Mesendoderm (in vitro differentiated cells): Measurements from ENCODE around the gene GCNA.
A peak's percentile ranks its signal among the peaks of the same experiment; 100 is the strongest.
"Not testable (repeated sequence)": the region's sequence is repeated elsewhere in the genome, so short reads cannot be mapped to it uniquely, and the experiment has no call there.

Experiments
- DNase-seq: peaks from one replicate; pipeline ENCODE4 v3.0.0; 2013
- H2AK5ac ChIP-seq: 2 replicates; pipeline ENCODE4 v1.6.1; 2013; ENCODE audit warnings: low read length, inconsistent platforms
- H2BK120ac ChIP-seq: 2 replicates; pipeline ENCODE4 v1.6.1; 2013; ENCODE audit warnings: low read depth, mild to moderate bottlenecking, low read length, moderate library complexity, mixed read lengths
- H2BK15ac ChIP-seq: replicated peaks from 2 replicates; pipeline ENCODE4 v1.6.1; 2013; ENCODE audit warnings: low read depth, mild to moderate bottlenecking, moderate library complexity
- H2BK5ac ChIP-seq: 2 replicates; pipeline ENCODE4 v1.6.1; 2013; ENCODE audit warnings: low read length, inconsistent platforms
- H3K18ac ChIP-seq: 2 replicates; pipeline ENCODE4 v1.6.1; 2013; ENCODE audit warnings: mild to moderate bottlenecking, low read length, mixed read lengths
- H3K23ac ChIP-seq: one replicate; pipeline ENCODE4 v1.6.1; 2013; ENCODE audit warnings: low read length
- H3K27ac ChIP-seq: 2 replicates; pipeline ENCODE4 v1.5.1; 2013; ENCODE audit warnings: low read depth, mild to moderate bottlenecking, inconsistent platforms, low read length, moderate library complexity
- H3K27me3 ChIP-seq: 2 replicates; pipeline ENCODE4 v1.6.1; 2013; ENCODE audit warnings: low read length, control low read depth, mild to moderate bottlenecking, inconsistent platforms; ENCODE audit not compliant: insufficient read depth, poor library complexity
- H3K36me3 ChIP-seq: 2 replicates; pipeline ENCODE4 v1.6.1; 2013; ENCODE audit warnings: low read length, inconsistent platforms; ENCODE audit not compliant: control insufficient read depth, insufficient read depth
- H3K4ac ChIP-seq: one replicate; pipeline ENCODE4 v1.6.1; 2013; ENCODE audit warnings: low read depth, mild to moderate bottlenecking, low read length, moderate library complexity
- H3K4me1 ChIP-seq: 2 replicates; pipeline ENCODE4 v1.6.1; 2013; ENCODE audit warnings: low read depth, low read length, inconsistent platforms; ENCODE audit not compliant: control insufficient read depth
- H3K4me2 ChIP-seq: 2 replicates; pipeline ENCODE4 v1.6.1; 2013; ENCODE audit warnings: low read length
- H3K4me3 ChIP-seq: 2 replicates; pipeline ENCODE4 v1.5.1; 2013; ENCODE audit warnings: mild to moderate bottlenecking, low read length
- H3K56ac ChIP-seq: one replicate; pipeline ENCODE4 v1.6.1; 2013; ENCODE audit warnings: low read length
- H3K79me1 ChIP-seq: 2 replicates; pipeline ENCODE4 v1.6.1; 2013; ENCODE audit warnings: low read length, inconsistent platforms
- H3K79me2 ChIP-seq: 2 replicates; pipeline ENCODE4 v1.6.1; 2013; ENCODE audit warnings: mild to moderate bottlenecking, low read length; ENCODE audit not compliant: control insufficient read depth, insufficient read depth
- H3K9ac ChIP-seq: 2 replicates; pipeline ENCODE4 v1.6.1; 2013; ENCODE audit warnings: low read length, inconsistent platforms
- H4K5ac ChIP-seq: one replicate; pipeline ENCODE4 v1.6.1; 2013; ENCODE audit warnings: low read length
- H4K8ac ChIP-seq: one replicate; pipeline ENCODE4 v1.6.1; 2013; ENCODE audit warnings: low read depth, mild to moderate bottlenecking, control low read depth, low read length, moderate library complexity
- WGBS: extraction: QIAGEN DNeasy Blood & Tissue Kit; methylation state at CpG from one replicate; pipeline ENCODE4 v1.1.7; 2013; ENCODE audit warnings: low lambda C conversion rate, missing lambda C conversion rate; ENCODE audit not compliant: insufficient coverage; ENCODE audit errors: extremely low coverage; 5-methylcytosine and 5-hydroxymethylcytosine counted together

Gene GCNA

DNA sequence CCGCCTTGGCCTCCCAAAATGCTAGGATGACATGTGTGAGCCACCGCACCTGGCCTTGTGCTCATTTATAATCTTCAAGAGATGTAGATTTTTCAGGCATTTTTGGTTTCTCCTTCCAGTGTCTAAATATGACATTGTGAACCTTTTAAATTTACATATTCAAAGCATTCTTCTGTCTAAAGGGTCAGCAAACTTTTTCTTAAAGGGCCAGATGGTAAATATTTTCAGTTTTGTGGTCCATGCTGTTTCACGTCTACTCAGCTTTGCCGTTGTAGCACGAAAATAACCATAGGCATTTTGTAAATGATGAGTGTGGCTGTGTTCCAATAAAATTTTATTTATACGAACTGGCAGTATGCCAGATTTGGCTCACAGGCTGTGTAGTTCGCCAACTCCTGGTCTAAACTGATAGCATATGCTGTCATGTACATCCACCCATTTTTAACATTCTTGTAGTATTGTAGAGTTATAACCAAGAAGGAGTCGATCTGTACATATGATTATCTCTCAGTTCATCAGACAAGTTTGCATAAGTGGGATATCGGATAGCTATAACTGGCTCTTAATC, 12.7 kb upstream of the GCNA start:
- no peak overlapping the region for H2BK5ac ChIP-seq
- H3K36me3 ChIP-seq = peaks cover 5% of the 10 kb centered on the region
- H3K79me1 ChIP-seq = no peaks in the 10 kb centered on the region
- no peak overlapping the region for H3K9ac ChIP-seq
- no peak overlapping the region for H3K18ac ChIP-seq
- H4K5ac ChIP-seq = no peak overlapping the region
- H3K27me3 ChIP-seq = no peaks in the 10 kb centered on the region
- no peak overlapping the region for H3K27ac ChIP-seq
- no peak overlapping the region for H3K4me3 ChIP-seq
- no CpG with 5 or more reads among the region's 9 CpGs for WGBS
- H2AK5ac ChIP-seq = no peak overlapping the region
- no peak overlapping the region for H3K23ac ChIP-seq
- H3K4ac ChIP-seq = no peak overlapping the region
- H4K8ac ChIP-seq = no peak overlapping the region
- H3K56ac ChIP-seq = no peak overlapping the region
- no peak overlapping the region for H2BK15ac ChIP-seq
- no peak overlapping the region for H3K4me2 ChIP-seq
- no peaks in the 10 kb centered on the region for H3K4me1 ChIP-seq
- H3K79me2 ChIP-seq = no peaks in the 10 kb centered on the region
- no peak for DNase-seq
- no peak overlapping the region for H2BK120ac ChIP-seq

DNA sequence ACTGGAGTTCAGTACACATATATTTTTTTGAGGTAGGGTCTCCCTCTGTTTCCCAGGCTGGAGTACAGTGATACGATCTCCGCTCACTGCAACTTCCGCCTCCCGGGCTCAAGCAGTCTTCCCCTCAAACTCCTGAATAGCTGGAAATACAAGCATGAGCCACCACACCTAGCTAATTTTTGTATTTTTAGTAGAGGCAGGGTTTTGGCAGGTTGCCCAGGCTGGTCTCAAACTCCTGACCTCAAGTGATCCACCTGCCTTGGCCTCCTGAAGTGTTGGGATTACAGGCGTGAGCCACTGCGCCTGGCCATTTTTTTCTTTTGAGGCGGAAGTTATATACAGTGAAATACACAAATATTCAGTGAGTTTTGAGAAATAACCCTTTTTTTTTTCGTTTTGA, 6.8 kb upstream of the GCNA start:
- H4K5ac ChIP-seq, H3K23ac ChIP-seq, H3K27me3 ChIP-seq, DNase-seq, H3K4me2 ChIP-seq, H3K9ac ChIP-seq, H2BK5ac ChIP-seq, H3K4ac ChIP-seq, H3K36me3 ChIP-seq, H2BK120ac ChIP-seq, H3K27ac ChIP-seq, H2AK5ac ChIP-seq, H3K4me1 ChIP-seq, H3K4me3 ChIP-seq, H3K18ac ChIP-seq, H4K8ac ChIP-seq, H3K79me2 ChIP-seq, H3K56ac ChIP-seq, H2BK15ac ChIP-seq, H3K79me1 ChIP-seq: not testable (repeated sequence)
- WGBS = no CpG with 5 or more reads among the region's 8 CpGs

DNA sequence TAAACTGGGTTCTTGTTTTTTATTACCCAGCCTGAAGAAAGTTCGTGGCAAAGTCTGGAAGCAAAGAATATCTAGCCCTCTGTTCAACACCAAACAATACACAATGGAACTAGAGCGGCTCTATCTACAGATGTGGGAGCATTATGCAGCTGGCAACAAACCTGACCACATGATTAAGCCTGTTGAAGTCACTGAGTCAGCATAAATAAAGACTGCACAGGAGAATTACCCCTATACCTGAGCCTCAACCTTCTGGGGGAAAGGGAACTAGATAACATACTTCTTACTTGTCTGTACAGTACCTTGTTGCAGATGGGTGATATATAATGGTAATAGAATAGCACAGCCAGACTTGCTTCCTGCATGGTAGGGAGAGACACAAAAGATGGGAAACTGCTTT, 4.6 kb upstream of the GCNA start:
- Histone ChIP-seq H3K27ac (no peak overlapping the region), H2BK120ac (no peak overlapping the region), H3K36me3 (no peaks in the 10 kb centered on the region), H2AK5ac (no peak overlapping the region), H3K23ac (no peak overlapping the region), H3K18ac (no peak overlapping the region), H2BK15ac (no peak overlapping the region), H3K79me2 (no peaks in the 10 kb centered on the region), H3K4me3 (no peak overlapping the region), H4K8ac (no peak overlapping the region), H4K5ac (no peak overlapping the region), H3K4me1 (no peaks in the 10 kb centered on the region), H3K4me2 (no peak overlapping the region), H3K4ac (no peak overlapping the region), H3K27me3 (no peaks in the 10 kb centered on the region), H2BK5ac (no peak overlapping the region), H3K79me1 (no peaks in the 10 kb centered on the region), H3K9ac (no peak overlapping the region), H3K56ac (no peak overlapping the region)
- WGBS = no CpG with 5 or more reads among the region's 2 CpGs
- no peak for DNase-seq

DNA sequence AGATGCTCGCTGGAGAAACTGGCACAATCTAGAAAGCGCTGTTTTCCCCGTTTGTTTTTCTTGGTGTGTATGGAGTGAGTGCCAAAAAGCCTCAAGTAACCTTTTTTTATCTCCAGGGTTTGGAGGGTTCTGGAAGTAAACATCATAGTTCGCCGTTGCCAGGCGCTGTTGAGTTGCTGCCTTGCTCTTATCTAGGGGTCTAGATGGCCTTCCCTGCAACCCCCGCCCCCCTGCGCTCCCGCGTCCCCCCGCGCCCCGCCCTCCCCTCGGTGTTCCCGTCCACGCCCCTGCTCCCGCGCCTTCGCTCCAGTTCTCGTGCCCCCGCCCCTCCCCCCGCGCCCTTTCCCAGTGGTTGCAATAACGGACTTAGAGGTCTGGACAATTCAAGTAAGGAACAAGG, 555 bp upstream of the GCNA start:
- Histone ChIP-seq H4K8ac (no peak overlapping the region), H3K79me1 (no peaks in the 10 kb centered on the region), H3K4me3 (no peak overlapping the region), H3K36me3 (no peaks in the 10 kb centered on the region), H4K5ac (no peak overlapping the region), H2BK15ac (no peak overlapping the region), H3K27ac (no peak overlapping the region), H3K4ac (no peak overlapping the region), H3K79me2 (no peaks in the 10 kb centered on the region), H3K4me2 (no peak overlapping the region), H3K9ac (no peak overlapping the region), H2AK5ac (no peak overlapping the region), H2BK5ac (no peak overlapping the region), H3K4me1 (no peaks in the 10 kb centered on the region), H2BK120ac (no peak overlapping the region), H3K56ac (no peak overlapping the region), H3K27me3 (no peaks in the 10 kb centered on the region), H3K18ac (no peak overlapping the region), H3K23ac (no peak overlapping the region)
- no CpG with 5 or more reads among the region's 24 CpGs for WGBS
- no peak for DNase-seq

DNA sequence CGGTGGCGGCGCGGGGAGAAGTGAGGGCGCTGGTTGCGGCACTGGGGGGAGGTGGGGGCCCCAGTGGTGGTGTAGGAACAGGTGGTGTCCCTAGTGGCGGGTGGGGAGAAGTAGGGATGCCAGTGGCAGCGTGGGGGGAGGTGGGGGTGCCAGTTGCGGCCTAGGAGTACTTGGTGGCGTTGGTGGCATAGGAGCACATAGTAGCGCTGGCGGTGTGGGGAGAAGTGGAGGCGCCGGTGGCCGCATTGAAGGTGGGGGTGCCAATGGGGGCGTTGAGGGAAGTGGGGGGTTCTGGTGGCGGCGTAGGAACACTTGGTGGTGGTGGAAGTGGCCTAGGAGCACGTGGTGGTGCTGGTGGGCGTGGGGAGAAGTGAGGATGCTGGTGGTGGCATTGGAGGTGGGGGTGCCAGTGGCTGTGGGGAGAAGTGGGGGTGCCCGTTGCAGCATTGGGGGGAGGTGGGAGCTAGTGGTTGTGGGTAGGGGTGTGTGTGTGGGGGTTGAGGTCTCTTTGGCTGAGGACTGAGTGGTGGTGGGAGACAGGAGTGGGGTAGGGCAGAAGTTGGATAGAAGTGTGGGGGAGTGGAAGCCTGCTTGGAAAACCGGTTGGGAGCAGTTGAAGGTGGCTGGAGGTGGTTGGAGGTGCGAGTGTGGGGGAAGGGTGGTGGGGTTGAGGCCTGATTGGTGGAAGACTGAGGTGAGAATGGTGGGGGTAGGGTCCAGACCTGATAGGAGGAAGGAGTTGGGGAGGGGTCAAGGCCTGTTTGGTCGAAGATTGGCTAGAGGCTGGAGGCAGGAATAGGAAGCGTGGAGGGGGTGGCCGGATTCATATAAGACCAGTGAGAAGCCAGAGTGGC, 1.1 kb downstream of the GCNA start:
- Histone ChIP-seq H4K8ac (no peak overlapping the region), H3K4me3 (no peak overlapping the region), H3K23ac (no peak overlapping the region), H3K79me1 (no peaks in the 10 kb centered on the region), H2BK5ac (no peak overlapping the region), H3K4ac (no peak overlapping the region), H3K9ac (no peak overlapping the region), H2BK120ac (no peak overlapping the region), H3K79me2 (no peaks in the 10 kb centered on the region), H3K4me1 (no peaks in the 10 kb centered on the region), H4K5ac (no peak overlapping the region), H3K18ac (no peak overlapping the region), H2AK5ac (no peak overlapping the region), H3K36me3 (no peaks in the 10 kb centered on the region), H3K56ac (peak overlapping the region; percentile 49), H2BK15ac (no peak overlapping the region), H3K4me2 (no peak overlapping the region), H3K27me3 (no peaks in the 10 kb centered on the region), H3K27ac (no peak overlapping the region)
- WGBS = no CpG with 5 or more reads among the region's 26 CpGs
- peak; percentile 79 for DNase-seq
